HepG2 (cell line): ENCODE measurements around the gene RHOD. TPM values are rescaled to one million over a fixed set of nuclear protein-coding genes. Genes with fewer than 3 reads are reported as not detected.

ENCODE experiments used
- ATAC-seq: fragments of 200-7000 bp; cut with Tn5 transposase; 3 replicates; pipeline ENCODE4 v1.9.1; 2020; ENCODE audit warnings: mild to moderate bottlenecking, moderate library complexity
- BruUV-seq: library from RNA; stranded (reverse); fragments of 400-500 nt; replicated peaks from 2 replicates; lab custom pipeline; 2021; lab: Mats Ljungman, UMichigan
- CTCF ChIA-PET: fragments of 300-600 bp; formaldehyde crosslinking; extraction: SDS; loops from one replicate; lab custom pipeline; 2021; ENCODE audit warnings: low total read pairs, inconsistent platforms, low intra/inter-chr PET ratio; lab: Yijun Ruan, JAX
- POLR2A ChIA-PET: fragments of 350-600 bp; sonication (Branson Sonifier 250); formaldehyde crosslinking; loops from one replicate; lab custom pipeline; 2020; ENCODE audit warnings: antibody characterized with exemption, inconsistent platforms; lab: Yijun Ruan, JAX
- DNase-seq: peaks from one replicate; pipeline ENCODE4 v3.0.0-alpha.2; 2015; ENCODE audit warnings: low spot score
- FAIRE-seq: peaks from 3 replicates; lab custom pipeline; 2011; peaks lifted over from hg19 to GRCh38; lab: Jason Lieb, UNC
- H2AFZ ChIP-seq: one replicate; pipeline ENCODE4 v1.6.1; 2011; ENCODE audit warnings: low read length, inconsistent platforms
- H3K27ac ChIP-seq: fragments of 300-600 bp; 3 replicates; pipeline ENCODE4 v1.8.0; 2011; ENCODE audit warnings: mixed run types, mild to moderate bottlenecking, mixed read lengths, low read length, inconsistent platforms; ENCODE audit not compliant: insufficient read depth; ENCODE audit errors: extremely low read length
- H3K27me3 ChIP-seq, 2 experiments: fragments of 200-600 bp in 1 of 2; 2 replicates in 1 of 2; 3 replicates in 1 of 2; pipeline versions ENCODE4 v1.6.0 to v1.8.0; 2011; ENCODE audit warnings: low read length in 2 of 2, mild to moderate bottlenecking in 2 of 2, moderate library complexity in 2 of 2, inconsistent platforms in 1 of 2; ENCODE audit not compliant: insufficient read depth in 2 of 2, control insufficient read depth in 1 of 2
- H3K36me3 ChIP-seq, 2 experiments: fragments of 200-600 bp in 1 of 2; replicated peaks in 1 of 2; 2 replicates in 1 of 2; 3 replicates in 1 of 2; pipeline versions ENCODE4 v1.5.1 to v1.8.0; 2011; ENCODE audit warnings: low read length in 2 of 2, inconsistent platforms in 1 of 2; ENCODE audit not compliant: insufficient read depth in 2 of 2, control insufficient read depth in 1 of 2
- H3K4me1 ChIP-seq: 2 replicates; pipeline ENCODE4 v1.5.1; 2012; ENCODE audit warnings: low read length, inconsistent platforms; ENCODE audit not compliant: insufficient read depth
- H3K4me2 ChIP-seq: 2 replicates; pipeline ENCODE4 v1.6.0; 2011; ENCODE audit warnings: low read depth, low read length, inconsistent platforms
- H3K4me3 ChIP-seq, 3 experiments: fragments of 200-600 bp in 1 of 3; sonication (generic), shearing (Covaris generic) in 1 of 3; replicated peaks in 1 of 3; 2 replicates each; pipeline ENCODE4 v1.5.1; 2011 to 2016; ENCODE audit warnings: low read length in 3 of 3, inconsistent platforms in 2 of 3, low read depth in 2 of 3, mild to moderate bottlenecking in 2 of 3, control low read depth in 1 of 3, mixed read lengths in 1 of 3; ENCODE audit not compliant: insufficient read depth in 1 of 3
- H3K79me2 ChIP-seq: one replicate; pipeline ENCODE4 v1.6.1; 2011; ENCODE audit warnings: low read length, inconsistent platforms; ENCODE audit not compliant: insufficient read depth
- H3K9ac ChIP-seq: 2 replicates; pipeline ENCODE4 v1.6.0; 2011; ENCODE audit warnings: mild to moderate bottlenecking, low read depth, low read length, inconsistent platforms; ENCODE audit not compliant: insufficient read depth
- H3K9me3 ChIP-seq: 2 replicates; pipeline ENCODE4 v1.5.1; 2012; ENCODE audit warnings: mild to moderate bottlenecking, low read length
- H4K20me1 ChIP-seq: 2 replicates; pipeline ENCODE4 v1.6.0; 2011; ENCODE audit warnings: inconsistent platforms, mild to moderate bottlenecking, low read length, moderate library complexity; ENCODE audit not compliant: insufficient read depth
- AFF4 ChIP-seq: sonication (generic); formaldehyde crosslinking; IDR thresholded peaks from 2 replicates; pipeline ENCODE4 v1.4.0; 2020; ENCODE audit warnings: missing genetic modification reagents
- ERF ChIP-seq: IDR thresholded peaks from 2 replicates; pipeline ENCODE4 v1.6.1; 2018; ENCODE audit warnings: missing biosample characterization, missing genetic modification reagents
- ZNF280B ChIP-seq: sonication (generic); formaldehyde crosslinking; IDR thresholded peaks from 2 replicates; pipeline ENCODE4 v1.5.0; 2020; ENCODE audit warnings: missing genetic modification reagents, mild to moderate bottlenecking, borderline replicate concordance
- WGBS: methylation state at CpG from one replicate; pipeline ENCODE4 v1.1.6; 2017; ENCODE audit warnings: low lambda C conversion rate; 5-methylcytosine and 5-hydroxymethylcytosine counted together
- in situ Hi-C: cut with HindIII; loops from 2 replicates; pipeline ENCODE4 v1.10.0; 2017; ENCODE audit warnings: low pct_unique_long_range_greater_than_20kb; ENCODE audit not compliant: extremely low pct_ligation_motif_present
- intact Hi-C: fragments of 100-400 bp; cut with micrococcal nuclease; formaldehyde crosslinking; loops from one replicate; pipeline ENCODE4 v1.10.0; 2022; ENCODE audit not compliant: unreplicated experiment
- polyA plus RNA-seq, 8 experiments: library from polyadenylated mRNA; depleted of rRNA in 3 of 8; stranded (reverse) in 7 of 8; unstranded in 1 of 8; fragments of >200 nt; fragmentation: Illumina TruSeq in 4 of 8; extraction: Trizol in 4 of 8; gene quantifications; 2 replicates each; pipeline versions ENCODE4 v1.2.1 to v1.2.3, GENCODE V29; 2011 to 2016; ENCODE audit warnings: low read depth in 4 of 8, missing spikeins in 1 of 8, mixed read lengths in 1 of 8; ENCODE audit not compliant: insufficient read depth in 1 of 8
- total RNA-seq, 5 experiments: library from RNA; depleted of rRNA; stranded (reverse); fragments of >200 nt; fragmentation: Illumina TruSeq; extraction: Trizol; gene quantifications; 2 replicates each; pipeline ENCODE4 v1.2.3, GENCODE V29; 2016; ENCODE audit warnings: low read depth in 1 of 5

The RHOD gene
- total and polyA plus RNA-seq, 2 of the 13 experiments (the other 11 are each of a cell fraction or from before 2014, with no cell fraction given) = 0.27 to 0.98 TPM

GRCh38 chr11:67079065-67079705 is 22.5 kb downstream of the RHOD start:
- ATAC-seq (no peak), DNase-seq (no peak), FAIRE-seq (no peak)
- Histone ChIP-seq H3K36me3 (no peaks in the 10 kb centered on the region), H4K20me1 (no peaks in the 10 kb centered on the region), H3K4me3 (no peak overlapping the region), H2AFZ (no peak overlapping the region), H3K4me2 (no peak overlapping the region; the same call in 1 of the 2 replicates), H3K9ac (no peak overlapping the region), H3K9me3 (no peaks in the 10 kb centered on the region), H3K4me1 (peaks cover 50% of the 10 kb centered on the region), H3K27me3 (peaks cover 2 to 18% of the 10 kb centered on the region in 2 experiments; a peak in 4 of 5 replicates), H3K79me2 (no peaks in the 10 kb centered on the region), H3K27ac (no peak overlapping the region)
- TF ChIP-seq AFF4 (CRISPR knock-in tag) (no peak), ZNF280B (CRISPR knock-in tag) (no peak), ERF (CRISPR knock-in tag) (no peak)
- intact Hi-C loops = no loop called here
- ChIA-PET POLR2A (interaction anchor here (0.5 kb wide), 1 partner anchor 142 kb away, joined by 3 read pairs; no protein-coding TSS in a partner anchor), CTCF (no interaction called here)
- 48% methylated on average over 6 of the region's 6 CpGs for WGBS
- in situ Hi-C loops = no loop called here
- no TSS peak for BruUV-seq
